ENCODE data around the gene MAPRE2.
"Not testable (repeated sequence)": the region's sequence is repeated elsewhere in the genome, so short reads cannot be mapped to it uniquely, and the experiment has no call there.

The MAPRE2 gene

GRCh38 chr18:35095983-35096676 lies 54.9 kb downstream of the MAPRE2 start:
- DNase-seq = no peak

DNA sequence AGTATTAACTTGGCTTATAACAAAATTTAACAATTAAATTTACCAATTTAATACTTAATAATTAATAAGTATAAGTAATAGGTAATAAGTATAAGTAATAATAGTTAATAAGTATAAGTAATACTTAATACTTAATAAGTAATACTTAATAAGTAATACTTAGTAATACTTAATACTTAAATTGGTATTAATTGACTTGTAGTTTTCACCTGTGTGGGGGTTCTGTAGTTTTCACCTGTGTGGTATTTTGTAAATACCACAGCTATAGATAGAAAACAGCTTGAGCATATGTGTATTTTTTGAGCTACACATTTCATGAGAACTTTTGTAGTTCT lies 55.4 kb downstream of the MAPRE2 start:
- DNase-seq = no peak

DNA sequence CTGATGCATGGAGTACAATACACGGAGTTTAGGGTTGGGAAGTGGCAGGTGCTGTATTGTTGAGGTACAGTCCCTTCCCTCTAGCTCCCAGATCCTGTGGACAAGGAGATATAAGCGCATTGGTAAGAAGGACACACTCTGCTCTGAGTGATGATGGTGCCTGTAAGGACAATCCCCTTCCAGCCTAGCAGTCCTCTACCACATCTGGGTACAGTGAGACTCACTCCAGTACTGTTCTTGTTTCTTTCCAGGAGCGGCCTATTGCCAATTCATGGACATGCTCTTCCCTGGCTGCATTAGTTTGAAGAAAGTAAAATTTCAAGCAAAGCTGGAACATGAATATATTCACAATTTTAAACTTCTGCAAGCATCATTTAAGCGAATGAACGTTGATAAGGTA lies 56.0 kb downstream of the MAPRE2 start:
- no peak for DNase-seq

DNA sequence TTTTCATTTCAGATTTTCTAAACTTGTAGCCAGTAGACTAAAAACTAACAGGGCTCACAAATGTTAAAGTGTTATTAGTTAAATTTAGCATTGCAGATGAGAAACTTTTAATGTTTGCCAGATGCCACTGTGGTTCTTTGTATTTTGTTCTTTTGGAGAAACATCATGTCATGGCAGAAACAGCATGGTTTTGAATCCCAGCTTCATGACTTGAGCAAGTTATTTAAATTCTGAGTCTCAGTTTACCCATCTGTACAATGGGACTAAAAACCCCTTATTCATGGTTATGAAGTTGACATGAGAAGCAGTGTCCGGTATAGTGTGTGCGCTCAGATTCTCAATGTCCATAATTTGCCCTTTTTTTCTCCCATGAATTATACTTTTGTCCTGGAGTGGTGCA lies 56.5 kb downstream of the MAPRE2 start:
- DNase-seq = no peak

DNA sequence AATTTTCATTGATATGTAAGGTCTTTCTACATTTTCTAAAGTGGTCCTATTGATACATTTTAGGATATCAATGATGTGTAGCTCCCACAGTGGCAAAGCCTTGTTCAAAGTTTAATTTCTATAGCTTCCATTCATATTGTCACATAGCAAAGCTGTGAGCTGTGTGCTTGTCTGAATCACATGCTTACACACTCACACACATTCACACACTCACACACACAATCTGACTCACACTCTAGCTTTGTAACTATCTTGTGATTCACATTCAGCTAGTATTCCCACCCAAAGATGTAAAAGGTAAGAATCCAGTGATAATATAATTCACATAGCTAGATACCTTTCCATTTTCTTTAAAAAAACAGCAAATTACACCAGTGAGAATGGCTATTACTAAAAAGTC lies 58.7 kb downstream of the MAPRE2 start:
- no peak for DNase-seq

DNA sequence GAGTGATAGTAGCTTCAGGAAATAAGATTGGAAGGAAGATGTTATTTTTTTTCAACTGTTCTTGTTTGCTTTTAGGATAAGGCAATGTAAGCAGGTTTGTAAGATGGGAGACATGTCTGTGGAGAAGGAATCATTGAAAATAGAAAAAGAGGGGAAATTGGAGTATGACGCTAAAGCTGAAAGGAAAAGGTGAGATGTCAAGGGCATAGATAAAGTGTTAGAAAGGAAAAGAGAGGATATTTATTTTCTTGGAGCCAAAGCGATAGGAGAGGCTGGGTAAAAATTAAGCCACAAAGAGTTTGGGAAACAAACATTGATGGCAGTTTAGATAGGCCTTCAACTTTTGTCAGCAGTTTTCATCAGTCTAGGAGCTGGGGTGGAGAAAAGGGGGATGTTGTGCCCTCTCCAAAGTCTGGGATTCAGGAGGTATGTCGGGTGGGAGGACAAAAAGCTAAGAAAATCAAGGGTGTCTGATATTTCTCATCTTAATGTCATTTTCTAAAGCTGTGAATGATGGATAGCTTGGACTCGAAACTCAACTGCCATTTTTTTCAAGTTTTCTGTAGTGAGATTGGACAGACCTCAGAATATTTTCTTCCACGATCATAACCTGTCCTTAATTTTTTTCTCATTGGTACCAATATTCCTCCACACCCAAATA lies 63.3 kb downstream of the MAPRE2 start:
- no peak for DNase-seq

GRCh38 chr18:35106013-35106844 lies 65.0 kb downstream of the MAPRE2 start:
- no peak for DNase-seq

DNA sequence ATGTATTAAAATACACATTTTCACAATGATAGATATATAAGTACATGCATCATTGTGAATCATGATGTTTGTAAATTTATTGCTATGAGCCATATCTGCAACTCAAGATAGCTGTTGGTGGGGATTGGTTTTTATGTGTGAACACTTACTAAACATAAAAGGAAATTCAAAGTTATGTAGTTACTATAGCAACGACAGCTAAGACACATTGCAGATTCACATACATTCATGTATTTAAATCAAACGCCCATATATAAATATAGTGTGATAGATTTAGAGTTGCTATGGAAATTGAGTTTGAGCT lies 65.6 kb downstream of the MAPRE2 start:
- DNase-seq = no peak

GRCh38 chr18:35107216-35107615 lies 66.0 kb downstream of the MAPRE2 start:
- no peak for DNase-seq

DNA sequence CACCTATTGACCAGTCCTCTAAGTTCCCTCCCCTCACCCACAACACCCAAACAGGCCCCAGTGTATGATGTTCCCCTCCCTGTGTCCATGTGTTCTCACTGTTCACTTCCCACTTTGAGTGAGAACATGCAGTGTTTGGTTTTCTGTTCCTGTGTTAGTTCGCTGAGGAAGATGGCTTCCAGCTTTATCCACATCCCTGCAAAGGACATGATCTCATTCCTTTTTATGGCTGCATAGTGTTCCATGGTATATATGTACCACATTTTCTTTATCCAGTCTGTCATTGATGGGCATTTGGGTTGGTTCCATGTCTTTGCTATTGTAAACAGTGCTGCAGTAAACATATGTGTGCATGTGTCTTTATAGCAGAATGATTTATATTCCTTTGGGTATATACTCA lies 66.9 kb downstream of the MAPRE2 start:
- DNase-seq = not testable (repeated sequence)

GRCh38 chr18:35110059-35110458 lies 68.8 kb downstream of the MAPRE2 start:
- no peak for DNase-seq

DNA sequence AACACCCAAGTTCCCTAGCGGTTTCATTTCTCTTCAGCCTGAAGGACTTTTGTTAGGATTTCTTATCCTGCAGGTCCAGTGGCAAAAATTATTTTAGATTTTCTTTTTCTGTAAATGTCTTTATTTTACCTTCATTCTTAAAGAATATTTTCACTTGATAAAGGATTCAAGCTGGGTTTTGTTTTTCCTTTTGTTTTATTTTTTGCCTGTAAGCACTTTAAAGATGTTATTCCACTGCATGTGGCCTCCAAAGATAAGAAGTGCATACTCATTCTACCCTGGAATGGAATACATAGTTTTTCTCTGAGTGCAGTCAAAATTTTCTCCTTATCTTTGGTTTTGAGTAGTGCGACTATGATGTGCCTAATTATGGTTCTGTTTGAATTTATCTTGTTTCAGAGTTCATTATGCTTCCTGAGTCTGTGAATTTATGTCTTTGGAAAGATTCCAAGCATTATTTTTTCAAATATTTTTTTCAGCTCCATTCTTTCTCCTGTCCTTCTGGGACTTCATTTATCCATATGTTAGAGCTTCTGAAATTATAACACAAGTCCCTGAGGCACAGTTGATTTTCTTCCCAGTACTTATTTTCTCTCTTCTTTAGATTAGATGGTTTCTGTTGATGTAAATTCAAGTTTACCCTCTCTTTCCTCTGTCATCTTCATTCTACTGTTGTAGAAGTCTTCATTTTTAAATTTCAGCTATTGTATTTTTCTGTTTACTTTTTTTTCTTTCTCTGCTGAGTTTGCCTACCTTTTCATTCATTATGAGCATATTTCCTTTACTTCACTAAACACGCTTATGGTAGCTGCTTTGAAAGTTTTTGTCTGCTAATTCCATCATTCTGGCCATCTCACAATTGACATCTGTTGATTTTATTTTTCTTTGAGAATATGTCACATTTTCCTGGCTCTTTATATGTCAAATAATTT lies 69.6 kb downstream of the MAPRE2 start:
- DNase-seq = no peak

DNA sequence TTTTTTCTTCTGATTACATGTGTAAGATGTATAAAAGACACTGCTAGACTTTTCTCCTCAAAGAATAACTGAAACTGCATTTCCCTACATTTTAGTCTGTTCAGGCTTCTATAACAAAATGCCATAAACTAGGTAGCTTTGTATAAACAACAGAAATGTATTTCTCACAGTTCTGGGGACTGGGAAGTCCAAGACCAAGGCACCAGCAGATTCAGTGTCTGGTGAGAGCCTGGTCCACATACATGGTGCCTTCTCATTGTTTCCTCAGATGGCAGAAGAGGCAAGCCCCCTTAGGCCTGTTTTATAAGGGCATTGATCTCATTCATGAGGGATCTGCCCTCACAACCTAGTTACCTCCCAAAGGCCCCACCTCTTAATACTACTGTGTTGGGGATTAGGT lies 71.5 kb downstream of the MAPRE2 start:
- DNase-seq = no peak

DNA sequence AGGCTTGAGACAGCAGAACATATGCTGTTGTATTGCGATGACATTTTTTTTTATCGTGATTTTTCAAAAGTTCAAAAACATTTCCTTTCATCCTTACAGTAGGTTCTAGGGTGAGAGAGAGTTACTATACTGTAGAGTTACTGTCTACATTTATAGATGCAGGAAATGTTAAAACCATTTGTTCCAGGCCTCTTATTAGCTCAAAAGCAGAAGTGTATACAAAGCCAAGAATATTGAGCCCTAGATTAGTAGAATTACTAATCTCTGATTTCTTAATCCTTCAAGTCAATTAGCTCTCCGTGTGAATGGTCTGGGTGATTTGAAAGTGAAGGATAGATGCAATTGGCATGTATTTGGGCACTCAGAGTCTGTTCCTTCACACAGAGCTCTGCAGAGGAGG lies 73.1 kb downstream of the MAPRE2 start:
- no peak for DNase-seq

- DNase-seq = no peak
These were observed 75.6 kb downstream of the MAPRE2 start for GRCh38 chr18:35116784-35117318.

- no peak for DNase-seq
These were observed 76.2 kb downstream of the MAPRE2 start for GRCh38 chr18:35117372-35117771.

DNA sequence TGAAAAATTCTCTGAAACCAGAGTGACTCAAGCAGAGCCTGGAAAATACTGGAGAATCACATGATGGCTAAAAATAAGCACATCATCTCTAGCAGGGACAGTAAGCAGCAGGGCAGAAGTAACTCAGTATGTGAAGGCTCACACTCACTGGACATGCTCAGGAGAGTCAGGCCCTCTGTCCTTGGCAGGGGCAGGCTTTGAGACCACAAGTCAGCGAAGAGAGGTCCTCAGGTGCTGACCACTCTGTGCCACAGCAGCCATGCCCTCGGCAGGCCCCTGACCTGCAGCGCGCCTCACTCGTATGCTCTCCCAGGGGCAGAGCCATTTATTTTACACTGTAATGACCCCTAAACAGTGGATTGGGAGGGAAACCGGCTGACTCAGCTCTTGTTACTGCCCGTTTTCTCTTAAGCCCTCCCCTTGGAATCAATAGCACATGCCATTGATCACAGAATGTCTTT lies 76.8 kb downstream of the MAPRE2 start:
- no peak for DNase-seq

- DNase-seq = no peak
These were observed 77.4 kb downstream of the MAPRE2 start for GRCh38 chr18:35118641-35119040.

DNA sequence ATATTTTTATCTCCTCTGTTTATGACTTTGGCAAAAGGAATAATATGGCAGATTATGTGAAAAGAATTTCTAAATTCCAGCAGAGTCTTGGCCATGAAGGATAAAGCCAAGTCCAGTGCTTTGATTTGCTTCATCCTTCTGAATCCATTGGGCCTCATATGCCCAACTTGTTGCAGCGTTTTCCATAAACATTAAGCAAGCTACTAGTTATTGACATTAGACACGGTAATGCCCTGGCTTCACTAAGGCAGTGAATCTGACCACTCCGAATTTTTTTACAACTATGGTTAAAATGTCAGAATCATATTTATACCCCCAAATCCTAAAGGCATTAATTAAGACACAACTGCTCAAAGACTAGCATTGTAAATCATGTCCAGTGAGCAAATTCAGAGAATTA lies 79.8 kb downstream of the MAPRE2 start:
- no peak for DNase-seq

DNA sequence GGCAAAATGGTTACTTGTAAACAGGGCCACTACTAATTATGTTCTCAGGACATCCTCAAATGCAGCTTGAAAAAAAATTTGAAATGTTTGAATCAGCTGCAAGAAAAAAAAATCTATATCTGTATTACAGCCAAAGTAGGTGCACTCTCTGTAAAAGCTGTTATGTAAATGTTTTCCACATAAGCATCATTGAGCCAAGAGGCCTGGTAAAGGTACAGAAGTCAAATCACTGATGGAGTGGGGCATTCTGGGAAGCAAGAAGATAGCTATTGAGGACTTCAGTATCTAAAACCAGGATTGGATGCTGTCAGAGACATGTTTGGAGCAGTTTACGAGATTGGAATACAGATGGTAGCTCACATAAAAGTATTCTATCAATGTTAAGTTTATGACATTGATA lies 80.3 kb downstream of the MAPRE2 start:
- DNase-seq = no peak

GRCh38 chr18:35122586-35123224 lies 81.5 kb downstream of the MAPRE2 start:
- DNase-seq = peak in 1 of 2 donors; percentile 38

GRCh38 chr18:35123811-35124210 lies 82.6 kb downstream of the MAPRE2 start:
- DNase-seq = no peak

All from stimulated activated CD4-positive, alpha-beta T cell treated with anti-CD3 and anti-CD28 coated beads, Interleukin-2, amount 100 ng/mL, for 24 hours (primary cell).